SK-N-SH (cell line): Measurements from ENCODE around the gene ADAMTS20. TPM values are rescaled to one million over a fixed set of nuclear protein-coding genes. Genes with fewer than 3 reads are reported as not detected.

Experiments used
- CTCF ChIA-PET: fragments of 300-600, 350-600 bp; formaldehyde crosslinking; extraction: SDS; loops from one replicate; lab custom pipeline; 2021; lab: Yijun Ruan, JAX
- POLR2A ChIA-PET: fragments of 350-600 bp; sonication (Branson Sonifier 250); formaldehyde crosslinking; extraction: SDS; loops from one replicate; lab custom pipeline; 2020; ENCODE audit warnings: antibody characterized with exemption, inconsistent platforms; lab: Yijun Ruan, JAX
- DNase-seq: peaks from one replicate; pipeline ENCODE4 v3.0.0; 2012
- H2AFZ ChIP-seq: fragments of 200-600 bp; sonication (generic); 2 replicates; pipeline ENCODE4 v1.8.1; 2016; ENCODE audit warnings: antibody characterized with exemption, mild to moderate bottlenecking, low read depth
- H3F3A ChIP-seq: fragments of 200-600 bp; sonication (generic); replicated peaks from 2 replicates; pipeline ENCODE3; 2016; ENCODE audit warnings: antibody characterized with exemption, mild to moderate bottlenecking; ENCODE audit not compliant: insufficient read depth
- H3K27ac ChIP-seq, 2 experiments: fragments of 200-500 bp in 1 of 2; fragments of 200-600 bp in 1 of 2; sonication (Bioruptor generic) in 1 of 2; sonication (generic), shearing (Covaris generic) in 1 of 2; 2 replicates each; pipeline versions ENCODE4 v1.5.1 to v1.6.1; 2014 to 2016; ENCODE audit warnings: low read depth in 2 of 2, inconsistent platforms in 1 of 2, low read length in 1 of 2, mild to moderate bottlenecking in 1 of 2, mixed read lengths in 1 of 2
- H3K27me3 ChIP-seq: fragments of 200-600 bp; sonication (generic), shearing (Covaris generic); 2 replicates; pipeline ENCODE4 v1.6.1; 2016; ENCODE audit warnings: mixed run types; ENCODE audit not compliant: insufficient read depth
- H3K36me3 ChIP-seq, 2 experiments: fragments of 200-500 bp in 1 of 2; fragments of 200-600 bp in 1 of 2; sonication (Bioruptor generic) in 1 of 2; sonication (generic) in 1 of 2; replicated peaks in 1 of 2; 2 replicates each; pipeline versions ENCODE3 to v1.5.1; 2014 to 2016; ENCODE audit warnings: low read length in 1 of 2, mild to moderate bottlenecking in 1 of 2; ENCODE audit not compliant: insufficient read depth in 2 of 2, control insufficient read depth in 1 of 2
- H3K4me1 ChIP-seq, 2 experiments: fragments of 200-500 bp in 1 of 2; fragments of 200-600 bp in 1 of 2; sonication (Bioruptor generic) in 1 of 2; sonication (generic), shearing (Covaris generic) in 1 of 2; 2 replicates each; pipeline versions ENCODE4 v1.5.1 to v1.6.1; 2014 to 2016; ENCODE audit warnings: low read depth in 1 of 2, low read length in 1 of 2, mixed run types in 1 of 2; ENCODE audit not compliant: insufficient read depth in 2 of 2, control insufficient read depth in 1 of 2
- H3K4me2 ChIP-seq: fragments of 200-600 bp; sonication (generic), shearing (Covaris generic); 2 replicates; pipeline ENCODE4 v1.6.1; 2017; ENCODE audit warnings: mixed run types
- H3K4me3 ChIP-seq, 2 experiments: fragments of 200-500 bp in 1 of 2; fragments of 200-600 bp in 1 of 2; sonication (Bioruptor generic) in 1 of 2; sonication (generic), shearing (Covaris generic) in 1 of 2; 2 replicates each; pipeline versions ENCODE4 v1.5.1 to v1.8.1; 2014 to 2016; ENCODE audit warnings: low read depth in 2 of 2, inconsistent platforms in 1 of 2, low read length in 1 of 2, mild to moderate bottlenecking in 1 of 2, mixed read lengths in 1 of 2, moderate library complexity in 1 of 2
- H3K79me2 ChIP-seq: fragments of 200-600 bp; sonication (generic); 2 replicates; pipeline ENCODE4 v1.8.1; 2017; ENCODE audit warnings: mild to moderate bottlenecking; ENCODE audit not compliant: insufficient read depth
- H3K9ac ChIP-seq: fragments of 200-600 bp; sonication (generic); 2 replicates; pipeline ENCODE4 v1.6.1; 2017; ENCODE audit warnings: mixed run types
- H3K9me2 ChIP-seq: fragments of 200-600 bp; sonication (generic); 2 replicates; pipeline ENCODE4 v1.6.1; 2017; ENCODE audit warnings: mixed run types
- H3K9me3 ChIP-seq: fragments of 200-600 bp; sonication (generic); 2 replicates; pipeline ENCODE4 v1.6.1; 2017; ENCODE audit warnings: mixed run types, mild to moderate bottlenecking, moderate library complexity
- H4K20me1 ChIP-seq: fragments of 200-600 bp; sonication (generic); 2 replicates; pipeline ENCODE4 v1.6.1; 2017; ENCODE audit warnings: mild to moderate bottlenecking, mixed run types; ENCODE audit not compliant: insufficient read depth
- CTCF ChIP-seq: fragments of 200-600 bp; sonication (generic); IDR thresholded peaks from 2 replicates; pipeline ENCODE4 v1.6.1; 2017; ENCODE audit warnings: antibody characterized with exemption, mild to moderate bottlenecking, moderate library complexity
- EZH2phosphoT487 ChIP-seq: fragments of 200-600 bp; sonication (generic); IDR thresholded peaks from 2 replicates; pipeline ENCODE4 v1.6.1; 2017; ENCODE audit warnings: low read depth, mixed run types, mild to moderate bottlenecking, antibody characterized with exemption, moderate library complexity, borderline replicate concordance
- JUND ChIP-seq: IDR thresholded peaks from 2 replicates; pipeline ENCODE4 v1.4.0; 2012
- NFIC ChIP-seq: IDR thresholded peaks from 2 replicates; pipeline ENCODE4 v1.4.0; 2012; ENCODE audit warnings: borderline replicate concordance
- RAD21 ChIP-seq: IDR thresholded peaks from 2 replicates; pipeline ENCODE4 v1.6.1; 2012; ENCODE audit warnings: mild to moderate bottlenecking, low read length
- SMC3 ChIP-seq: IDR thresholded peaks from 2 replicates; pipeline ENCODE4 v1.6.1; 2012; ENCODE audit warnings: low read depth, low read length, improper control_type of control experiment
- WGBS: methylation state at CpG from one replicate; pipeline ENCODE4 v1.1.6; 2017; ENCODE audit warnings: low lambda C conversion rate; 5-methylcytosine and 5-hydroxymethylcytosine counted together
- polyA plus RNA-seq, 3 experiments: library from polyadenylated mRNA; depleted of rRNA; stranded (reverse); fragments of >200 nt; gene quantifications; 2 replicates each; pipeline ENCODE4 v1.2.3, GENCODE V29; 2012

Gene ADAMTS20
- polyA plus RNA-seq, 1 of the 3 experiments (the other 2 are of a cell fraction), result not detected

- H4K20me1 ChIP-seq, result no peaks in the 10 kb centered on the region
- H3F3A ChIP-seq, result no peaks in the 10 kb centered on the region
- H3K9ac ChIP-seq, result no peak overlapping the region
- peak overlapping the region in 1 of 2 experiments; percentile 19; a peak in 1 of 4 replicates for H3K4me3 ChIP-seq
- no peak overlapping the region for H3K27ac ChIP-seq
- H3K4me2 ChIP-seq, result no peak overlapping the region
- CTCF ChIA-PET, result no interaction called here
- TF ChIP-seq SMC3, result no peak
- TF ChIP-seq EZH2phosphoT487, result no peak
- TF ChIP-seq, all 33 proteins: peak for 0
- Histone ChIP-seq H3K36me3 (no peaks in the 10 kb centered on the region), H3K4me1 (peaks cover 0 to 5% of the 10 kb centered on the region in 2 experiments; a peak in 2 of 4 replicates), H3K9me3 (no peaks in the 10 kb centered on the region), H3K27me3 (no peaks in the 10 kb centered on the region), H3K9me2 (no peaks in the 10 kb centered on the region), H3K79me2 (no peaks in the 10 kb centered on the region), H2AFZ (no peak overlapping the region)
- no peak for DNase-seq
- 58% methylated on average over 3 of the region's 3 CpGs for WGBS
- POLR2A ChIA-PET, result no interaction called here
Observed at GRCh38 chr12:43352001-43352400, 200.0 kb downstream of the ADAMTS20 start.

GRCh38 chr12:43349863-43350262 is 202.1 kb downstream of the ADAMTS20 start:
- TF ChIP-seq CTCF (peak; percentile 44), JUND (no peak), RAD21 (peak; percentile 62)
- H3K9me3 ChIP-seq, result no peaks in the 10 kb centered on the region
- 47% methylated on average over 2 of the region's 2 CpGs for WGBS
- H2AFZ ChIP-seq, result no peak overlapping the region
- no peaks in the 10 kb centered on the region for H3K79me2 ChIP-seq
- H4K20me1 ChIP-seq, result no peaks in the 10 kb centered on the region
- H3K27ac ChIP-seq, result no peak overlapping the region
- H3K4me1 ChIP-seq, result peaks cover 0 to 6% of the 10 kb centered on the region in 2 experiments; a peak in 2 of 4 replicates
- no peak overlapping the region for H3K9ac ChIP-seq
- ChIA-PET CTCF (interaction anchor here (0.6 to 1.6 kb wide), 6 partner anchors 12 to 970 kb away, joined by 3 to 8 read pairs (median 3); no protein-coding TSS in a partner anchor), POLR2A (no interaction called here)
- H3K9me2 ChIP-seq, result no peaks in the 10 kb centered on the region
- no peak for DNase-seq
- no peak overlapping the region for H3K4me2 ChIP-seq
- H3K36me3 ChIP-seq, result no peaks in the 10 kb centered on the region
- H3K4me3 ChIP-seq, result no peak overlapping the region
- no peaks in the 10 kb centered on the region for H3F3A ChIP-seq
- no peaks in the 10 kb centered on the region for H3K27me3 ChIP-seq

- POLR2A ChIA-PET, result no interaction called here
- H3K4me3 ChIP-seq, result no peak overlapping the region
Observed at GRCh38 chr12:43348221-43348620, 203.8 kb downstream of the ADAMTS20 start.

More at GRCh38 chr12:43348221-43348620, 203.8 kb downstream of the ADAMTS20 start:
- no peak for DNase-seq
- Histone ChIP-seq H3K36me3 (no peaks in the 10 kb centered on the region), H3K27ac (no peak overlapping the region), H4K20me1 (no peaks in the 10 kb centered on the region), H3K4me1 (peaks cover 0 to 6% of the 10 kb centered on the region in 2 experiments; a peak in 2 of 4 replicates), H3K79me2 (no peaks in the 10 kb centered on the region), H3K4me2 (no peak overlapping the region), H3F3A (no peaks in the 10 kb centered on the region), H3K9ac (no peak overlapping the region), H3K27me3 (no peaks in the 10 kb centered on the region), H3K9me3 (no peaks in the 10 kb centered on the region), H3K9me2 (no peaks in the 10 kb centered on the region), H2AFZ (no peak overlapping the region)
- WGBS, result 47% methylated on average over 3 of the region's 3 CpGs
- TF ChIP-seq NFIC, result no peak
- CTCF ChIA-PET, result interaction anchor here (1.4 to 1.6 kb wide), 2 partner anchors 10 to 535 kb away, joined by 5 to 8 read pairs; no protein-coding TSS in a partner anchor
